ENCODE results near the gene CWH43.
"Not testable (repeated sequence)": the region's sequence is repeated elsewhere in the genome, so short reads cannot be mapped to it uniquely, and the experiment has no call there.

The CWH43 gene

DNA sequence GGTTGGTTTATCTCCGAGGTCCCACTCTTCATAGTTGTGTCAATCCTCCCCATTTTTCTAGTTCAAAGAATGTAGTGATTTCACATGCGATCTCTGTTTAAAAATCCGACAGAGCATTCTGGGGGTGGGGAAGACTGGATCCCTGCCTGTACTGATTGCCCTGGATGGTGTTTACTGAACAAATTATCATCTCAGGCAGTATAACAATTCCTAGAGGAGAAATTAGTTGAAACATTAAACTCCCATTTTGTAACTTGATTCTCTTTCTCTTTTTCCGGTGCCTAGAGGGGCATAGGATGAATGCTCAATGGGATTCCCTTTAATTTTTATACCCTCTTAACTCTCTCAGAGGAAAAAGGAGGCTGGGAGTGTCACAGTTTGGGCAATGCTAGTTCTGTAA is 10.0 kb upstream of the CWH43 start:
- DNase-seq, result no peak

DNA sequence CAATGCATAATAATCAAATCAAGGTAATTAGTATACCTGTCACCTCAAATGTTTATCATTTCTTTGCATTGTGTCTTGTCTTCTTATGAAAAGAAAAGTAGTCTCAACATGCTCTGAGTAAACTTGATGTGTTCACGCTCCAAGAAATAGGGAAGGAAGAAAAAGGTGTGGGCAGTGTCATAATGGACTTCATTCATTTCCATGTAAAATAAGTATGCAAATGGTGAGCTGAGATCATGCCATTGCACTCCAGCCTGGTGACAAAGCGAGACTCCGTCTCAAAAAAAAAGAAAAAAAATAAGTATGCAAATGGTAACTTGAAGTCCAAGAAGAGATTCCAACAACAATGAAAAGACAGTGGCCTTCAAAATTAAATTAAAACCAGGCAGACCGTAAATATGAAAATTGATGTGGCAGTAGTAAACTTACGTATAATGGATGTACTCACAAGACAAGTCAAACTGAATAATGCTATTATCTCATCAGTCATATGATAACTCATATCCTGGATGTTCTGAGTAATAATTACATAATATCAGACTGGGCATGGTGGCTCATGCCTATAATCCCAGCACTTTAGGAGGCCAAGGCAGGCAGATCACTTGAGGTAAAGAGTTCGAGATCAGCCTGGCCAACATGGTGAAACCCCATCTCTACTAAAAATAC is 6.0 kb upstream of the CWH43 start:
- no peak for DNase-seq

DNA sequence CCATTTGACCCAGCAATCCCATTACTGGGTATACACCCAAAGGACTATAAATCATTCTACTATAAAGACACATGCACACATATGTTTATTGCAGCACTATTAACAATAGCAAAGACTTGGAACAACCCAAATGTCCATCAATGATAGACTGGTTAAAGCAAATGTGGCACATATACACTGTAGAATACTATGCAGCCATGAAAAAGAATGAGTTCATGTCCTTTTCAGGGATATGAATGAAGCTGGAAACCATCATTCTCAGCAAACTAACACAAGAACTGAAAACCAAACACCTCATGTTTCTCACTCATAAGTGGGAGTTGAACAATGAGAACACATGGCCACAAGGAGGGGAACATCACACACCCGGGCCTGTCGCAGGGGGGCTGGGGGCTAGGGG is 2.1 kb upstream of the CWH43 start:
- not testable (repeated sequence) for DNase-seq

DNA sequence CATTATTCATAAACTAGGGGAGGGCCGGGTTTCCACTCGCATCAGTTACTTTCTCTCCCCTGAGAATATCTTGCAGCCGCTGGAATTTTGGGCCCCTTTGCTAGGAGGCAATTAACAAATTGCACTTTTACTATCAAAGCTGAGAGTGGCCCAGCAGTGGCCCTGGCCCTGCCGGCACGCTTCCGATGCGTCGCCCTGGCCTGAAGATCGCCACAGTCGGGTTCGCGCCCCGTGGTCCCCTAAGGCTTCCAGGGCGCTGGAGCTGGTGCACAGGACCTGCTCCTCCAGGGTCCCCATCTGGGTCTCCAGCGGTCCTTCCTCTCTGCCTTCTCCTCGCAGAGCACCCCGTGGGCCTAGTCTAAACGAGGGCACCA is 486 bp upstream of the CWH43 start:
- no peak for DNase-seq

DNA sequence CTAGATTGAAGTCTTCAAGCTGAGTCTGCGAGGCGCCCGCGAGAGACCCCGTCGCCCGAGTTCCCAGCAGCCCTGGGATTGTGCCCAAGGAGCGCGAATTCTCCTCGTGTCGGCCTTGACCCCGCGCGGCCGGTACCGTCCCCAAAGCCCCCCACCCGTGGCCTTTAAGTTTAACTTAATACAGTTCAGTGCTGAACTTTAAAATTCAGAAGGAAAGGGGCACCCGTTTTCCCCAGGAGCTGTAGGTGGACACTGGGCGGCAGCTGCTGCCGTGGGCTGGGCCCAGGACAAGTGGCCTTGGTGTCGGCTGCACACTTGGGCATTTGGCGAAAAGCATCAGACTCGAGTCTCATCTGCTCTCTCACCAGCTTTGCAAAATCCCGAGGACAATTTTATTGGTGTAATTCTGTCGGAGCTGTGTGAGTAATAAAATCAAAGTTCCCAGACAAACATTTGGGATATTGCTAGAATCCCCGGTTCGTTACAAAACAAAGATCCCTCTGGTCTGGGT is 634 bp downstream of the CWH43 start:
- no peak for DNase-seq

DNA sequence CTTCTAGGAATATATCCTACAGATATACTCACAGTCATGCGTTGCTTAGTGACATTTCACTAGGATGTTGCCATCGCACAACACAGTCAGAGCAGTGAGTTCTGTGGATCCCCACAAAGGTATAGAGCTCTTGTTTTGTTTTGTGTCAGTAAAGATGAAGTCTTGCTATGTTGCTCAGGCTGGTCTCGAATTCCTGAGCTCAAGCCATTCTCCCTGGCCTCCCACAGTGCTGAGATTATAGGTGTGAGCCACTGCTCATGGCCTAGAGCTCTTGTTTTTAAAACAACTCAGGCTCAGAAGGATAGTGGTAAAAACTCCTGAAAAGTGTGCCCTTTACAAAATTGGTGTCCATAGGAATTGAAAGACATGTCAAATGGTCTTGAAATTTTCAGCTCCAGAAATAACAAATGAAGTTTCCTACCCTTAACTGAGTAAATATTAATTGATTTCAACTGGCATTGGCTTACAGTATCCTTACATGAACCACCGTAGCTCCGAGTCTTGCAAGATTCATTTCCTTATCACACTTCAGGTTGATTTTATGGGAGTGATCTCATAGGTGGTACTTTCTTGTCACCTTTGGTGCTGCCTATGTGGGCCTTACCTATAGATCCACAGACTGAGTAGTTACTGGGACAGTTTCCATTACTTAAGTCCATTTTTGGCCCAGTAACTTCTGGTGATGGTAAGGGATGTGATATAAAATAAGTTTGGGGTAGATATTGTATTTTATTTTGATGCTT is 3.6 kb downstream of the CWH43 start:
- DNase-seq, result no peak

DNA sequence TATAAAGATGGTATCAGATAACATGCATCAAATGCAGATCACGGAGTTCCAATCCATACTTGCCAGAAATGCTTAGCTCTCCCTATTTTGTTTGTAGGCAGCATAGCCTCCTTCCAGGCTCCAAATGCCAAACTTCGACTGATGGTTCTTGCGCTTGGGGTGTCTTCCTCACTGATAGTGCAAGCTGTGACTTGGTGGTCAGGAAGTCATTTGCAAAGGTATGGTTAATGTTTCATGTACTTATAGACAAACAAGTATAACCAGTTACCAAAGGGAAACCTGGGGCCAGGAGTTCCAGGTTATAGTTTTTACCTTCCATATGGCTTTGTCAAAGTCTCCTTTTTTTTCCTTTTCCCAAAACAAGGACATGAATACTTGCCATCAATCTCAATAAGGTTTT is 5.3 kb downstream of the CWH43 start:
- no peak for DNase-seq

DNA sequence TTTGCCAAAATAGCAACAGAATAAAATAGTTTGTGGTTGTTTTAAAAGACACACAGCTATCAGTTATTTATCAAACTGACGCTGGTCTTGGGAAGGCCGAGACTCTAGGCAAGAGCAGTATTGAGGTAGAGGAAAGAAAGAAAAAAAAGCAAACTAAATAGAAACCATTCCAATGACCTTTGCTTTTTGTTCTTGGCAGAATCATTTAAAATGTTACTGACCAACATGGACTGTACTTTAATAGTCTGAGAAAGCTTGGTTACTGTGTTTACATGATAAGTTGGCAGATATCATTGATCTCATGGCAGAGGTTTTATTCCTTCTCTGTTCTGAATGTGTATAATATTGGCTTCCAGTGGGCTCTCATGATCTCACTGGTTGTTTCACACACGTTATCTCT is 11.9 kb downstream of the CWH43 start:
- no peak for DNase-seq

DNA sequence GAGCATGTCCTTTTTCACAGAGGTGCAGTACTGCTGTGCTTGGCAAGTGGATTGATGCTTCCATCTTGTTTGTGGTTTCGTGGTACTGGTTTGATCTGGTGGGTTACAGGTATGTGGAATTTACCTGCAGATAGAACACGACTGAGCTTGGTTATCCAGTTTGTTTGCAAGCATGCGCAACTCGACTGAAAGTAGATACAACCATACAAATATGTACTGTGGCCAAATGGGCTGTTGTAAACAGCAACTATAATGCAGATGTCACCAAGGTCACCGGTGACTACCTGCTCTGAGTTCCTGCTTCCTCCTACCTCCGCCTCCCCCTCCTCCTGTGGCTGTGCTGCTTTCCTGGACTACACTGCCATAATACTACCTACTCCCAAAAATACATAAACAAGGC is 12.4 kb downstream of the CWH43 start:
- DNase-seq, result no peak

DNA sequence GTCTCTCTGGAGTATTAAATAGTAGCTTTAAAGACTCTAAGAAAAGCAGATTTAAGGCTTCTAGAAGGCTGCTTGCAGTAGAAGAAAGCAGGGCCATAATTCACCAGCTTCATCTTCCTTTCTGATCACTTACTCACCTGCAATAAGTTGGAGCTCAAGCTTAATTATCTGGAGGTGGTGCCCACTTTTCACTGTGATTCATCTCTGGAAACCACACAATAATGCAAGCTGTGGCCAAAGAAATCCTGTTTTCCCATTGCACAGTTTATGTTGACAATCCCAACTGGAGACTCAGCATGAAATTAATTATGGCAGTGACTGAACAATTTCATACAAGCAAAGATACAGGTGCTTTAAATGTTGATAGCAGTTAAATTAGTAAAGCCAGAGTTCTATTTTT is 14.7 kb downstream of the CWH43 start:
- DNase-seq, result no peak

DNA sequence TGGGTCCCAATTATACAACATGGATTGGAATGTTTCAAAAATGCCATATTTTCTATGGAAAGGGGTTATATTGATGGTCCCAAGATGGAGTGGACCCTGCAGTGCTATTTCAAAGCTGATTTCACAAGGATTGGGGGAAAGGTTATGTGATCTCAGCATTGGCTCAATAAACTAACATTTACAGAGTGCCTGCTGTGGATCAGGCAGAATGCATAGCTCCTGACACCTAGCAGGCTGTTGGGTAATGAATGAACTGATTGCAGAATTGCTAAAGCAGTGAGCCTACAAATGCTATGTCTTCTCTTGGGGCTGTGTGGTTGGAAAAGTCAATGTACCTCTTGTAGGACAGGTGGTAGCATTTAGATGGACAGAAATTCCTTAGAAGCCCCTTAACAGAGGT is 16.9 kb downstream of the CWH43 start:
- no peak for DNase-seq

DNA sequence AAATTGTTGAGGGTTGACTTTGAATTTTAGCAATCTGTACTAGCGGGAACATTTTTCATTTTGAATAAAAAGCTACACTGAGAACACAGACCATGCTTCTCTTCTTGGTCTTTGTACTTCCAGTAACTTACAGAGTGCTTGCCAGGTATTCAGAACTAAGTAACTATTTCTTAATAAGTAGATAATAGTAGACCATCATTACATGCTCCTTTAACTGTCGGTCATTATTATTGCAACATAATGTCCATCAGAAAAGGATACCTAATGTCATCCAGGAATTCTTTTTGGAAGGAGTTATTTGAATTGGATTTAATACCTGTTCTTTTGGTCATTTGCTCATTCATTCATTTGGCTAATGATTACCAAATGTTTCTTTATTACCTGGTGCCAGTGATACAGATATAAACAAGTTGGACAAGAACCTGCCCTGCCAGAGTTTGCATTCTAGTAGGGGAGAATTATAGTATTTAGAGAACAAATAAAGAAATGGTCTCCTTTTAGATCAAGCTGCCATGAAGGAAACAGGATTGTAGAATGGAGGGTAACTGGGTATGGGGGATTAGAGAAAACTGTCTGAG is 32.7 kb downstream of the CWH43 start:
- no peak for DNase-seq

DNA sequence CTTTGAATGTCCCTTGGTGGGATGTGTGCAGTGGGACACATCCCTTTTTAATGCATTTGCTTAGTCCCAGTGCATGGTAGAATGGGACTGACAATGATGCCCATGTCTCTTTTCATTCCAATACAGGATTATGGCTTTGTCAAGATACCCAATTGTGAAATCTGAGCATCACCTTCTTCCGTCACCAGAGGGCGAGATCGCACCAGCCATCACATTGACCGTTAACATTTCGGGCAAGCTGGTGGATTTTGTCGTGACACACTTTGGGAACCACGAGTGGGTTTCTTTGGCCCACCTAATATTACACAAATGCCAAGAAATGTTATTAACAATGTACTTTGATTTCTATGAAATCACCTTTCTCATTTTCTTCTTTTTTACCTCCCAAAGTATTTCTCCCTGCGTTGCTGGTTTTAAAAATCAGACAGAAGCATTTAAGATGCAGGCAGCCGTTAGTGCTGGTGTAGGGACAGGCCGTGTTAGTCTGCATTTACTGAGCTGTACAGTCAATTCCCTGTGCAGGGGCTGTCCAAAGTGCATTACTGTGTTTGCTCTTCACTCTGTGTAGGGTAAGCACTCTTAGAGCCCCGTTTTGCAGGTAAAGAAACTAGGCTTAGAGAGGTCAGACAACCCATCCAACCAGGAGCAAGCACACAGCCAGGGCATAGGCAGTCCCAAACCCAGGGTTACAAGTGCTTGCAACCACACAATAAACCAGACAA is 46.5 kb downstream of the CWH43 start:
- DNase-seq, result no peak

DNA sequence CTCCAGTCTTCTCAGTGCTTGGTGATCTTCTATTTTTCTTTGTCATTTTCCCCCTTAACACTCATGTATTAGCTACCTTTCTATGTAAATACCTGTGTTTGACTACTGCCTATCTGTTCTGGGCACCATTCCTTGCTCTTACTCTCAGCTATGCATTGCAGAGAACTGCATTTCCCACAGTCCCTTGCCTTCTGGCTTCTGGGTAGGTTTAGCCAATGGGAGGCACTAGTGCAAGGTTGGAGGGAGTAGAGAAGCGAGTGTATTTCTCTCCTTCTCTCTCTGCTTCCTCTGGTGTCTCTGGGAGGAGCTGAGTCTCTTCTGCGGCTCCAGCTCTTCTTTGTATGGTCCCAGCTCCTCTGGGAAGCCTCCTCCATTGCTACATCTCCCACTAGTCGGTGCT is 50.5 kb downstream of the CWH43 start:
- DNase-seq, result no peak

DNA sequence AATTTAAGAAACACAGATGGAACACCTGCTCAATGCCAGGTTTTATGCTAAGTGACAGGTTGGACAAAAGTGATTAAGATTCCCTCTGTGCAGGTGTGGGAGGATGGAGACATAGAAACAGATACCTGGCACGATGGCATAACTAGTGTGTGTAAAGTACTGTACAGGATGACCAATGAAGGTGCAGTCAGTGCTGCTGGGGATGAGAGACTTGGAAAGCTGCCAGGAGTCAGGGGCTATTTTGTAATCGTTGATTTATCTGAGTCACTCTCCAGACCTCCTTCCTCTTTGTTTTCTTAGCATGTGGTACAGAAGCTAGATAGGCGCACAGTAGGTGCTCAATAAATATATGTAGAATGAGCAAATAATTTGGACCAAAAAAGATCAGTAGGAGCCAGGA is 58.2 kb downstream of the CWH43 start:
- no peak for DNase-seq

DNA sequence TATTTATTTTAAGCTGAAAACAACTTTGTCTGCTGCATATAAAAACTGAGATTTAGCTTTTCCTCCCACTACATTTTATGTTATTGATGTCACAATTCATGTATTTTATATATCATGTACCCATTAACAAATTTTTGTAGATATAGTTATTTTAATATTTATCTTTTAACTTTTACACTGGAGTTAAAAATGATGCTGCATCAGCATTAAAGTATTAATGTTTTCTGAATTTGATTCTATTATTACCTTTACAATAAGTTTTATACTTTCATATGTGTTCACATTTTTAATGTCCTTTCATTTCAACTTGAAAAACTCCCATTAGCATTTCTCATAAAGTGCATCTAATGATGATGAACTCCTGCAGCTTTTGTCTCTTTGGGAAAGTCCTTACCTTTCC is 72.2 kb downstream of the CWH43 start:
- DNase-seq, result no peak

DNA sequence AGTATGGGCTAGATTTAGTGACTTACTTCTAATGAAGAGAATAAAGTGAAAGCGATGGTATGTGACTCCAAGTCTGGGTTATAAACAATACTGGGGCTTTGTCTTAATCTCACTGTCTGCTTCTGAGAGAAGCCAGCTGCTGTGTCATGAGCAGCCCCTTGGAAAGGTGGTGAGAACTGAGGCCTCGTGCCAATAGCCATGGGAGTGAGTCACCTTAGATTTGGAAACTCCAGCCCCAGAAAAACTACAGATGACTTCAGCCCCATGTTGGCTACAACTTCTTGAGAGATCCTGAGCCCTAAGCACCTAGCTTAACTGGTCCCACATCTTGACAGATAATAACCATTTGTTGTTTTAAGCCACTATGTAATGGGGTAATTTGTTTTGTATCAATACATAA is 77.6 kb downstream of the CWH43 start:
- no peak for DNase-seq

DNA sequence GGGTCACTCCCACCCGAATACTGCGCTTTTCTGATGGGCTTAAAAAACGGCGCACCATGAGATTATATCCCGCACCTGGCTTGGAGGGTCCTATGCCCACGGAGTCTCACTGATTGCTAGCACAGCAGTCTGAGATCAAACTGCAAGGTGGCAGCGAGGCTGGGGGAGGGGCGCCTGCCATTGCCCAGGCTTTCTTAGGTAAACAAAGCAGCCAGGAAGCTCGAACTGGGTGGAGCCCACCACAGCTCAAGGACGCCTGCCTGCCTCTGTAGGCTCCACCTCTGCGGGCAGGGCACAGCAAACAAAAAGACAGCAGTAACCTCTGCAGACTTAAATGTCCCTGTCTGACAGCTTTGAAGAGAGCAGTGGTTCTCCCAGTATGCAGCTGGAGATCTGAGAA is 86.1 kb downstream of the CWH43 start:
- not testable (repeated sequence) for DNase-seq

DNA sequence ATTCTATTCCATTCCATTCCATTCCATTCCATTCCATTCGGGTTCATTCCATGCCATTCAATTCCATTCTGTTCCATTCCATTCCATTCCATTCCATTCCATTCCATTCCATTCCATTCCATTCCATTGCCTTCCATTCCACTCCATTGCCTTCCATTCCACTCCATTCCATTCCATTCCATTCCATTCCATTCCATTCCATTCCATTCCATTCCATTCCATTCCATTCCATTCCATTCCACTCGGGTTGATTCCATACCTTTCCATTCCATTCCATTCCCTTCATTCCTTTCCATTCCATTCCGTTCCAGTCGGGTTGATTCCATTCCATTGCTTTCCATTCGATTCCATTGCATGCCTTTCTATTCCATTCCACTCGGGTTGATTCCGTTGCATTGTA is 105.8 kb downstream of the CWH43 start:
- DNase-seq, result not testable (repeated sequence)

DNA sequence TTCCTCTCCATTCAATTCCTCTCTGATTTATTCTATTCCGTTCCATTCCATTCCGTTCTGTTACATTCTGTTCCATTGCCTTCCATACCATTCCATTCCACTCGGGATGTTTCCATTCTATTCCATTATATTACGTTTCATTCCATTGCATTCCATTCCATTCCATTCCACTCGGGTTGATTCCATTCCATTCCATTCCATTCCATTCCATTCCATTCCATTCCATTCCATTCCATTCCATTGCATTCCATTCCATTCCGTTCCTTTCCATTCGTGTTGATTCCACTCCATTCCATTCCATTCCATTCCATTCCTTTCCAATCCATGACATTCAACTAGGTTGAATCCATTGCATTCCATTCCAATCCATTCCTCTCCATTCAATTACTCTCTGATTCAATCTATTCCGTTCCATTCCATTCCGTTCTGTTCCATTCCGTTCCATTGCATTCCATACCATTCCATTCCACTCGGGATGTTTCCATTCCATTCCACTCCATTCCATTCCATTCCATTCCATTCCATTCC is 106.6 kb downstream of the CWH43 start:
- not testable (repeated sequence) for DNase-seq

DNA sequence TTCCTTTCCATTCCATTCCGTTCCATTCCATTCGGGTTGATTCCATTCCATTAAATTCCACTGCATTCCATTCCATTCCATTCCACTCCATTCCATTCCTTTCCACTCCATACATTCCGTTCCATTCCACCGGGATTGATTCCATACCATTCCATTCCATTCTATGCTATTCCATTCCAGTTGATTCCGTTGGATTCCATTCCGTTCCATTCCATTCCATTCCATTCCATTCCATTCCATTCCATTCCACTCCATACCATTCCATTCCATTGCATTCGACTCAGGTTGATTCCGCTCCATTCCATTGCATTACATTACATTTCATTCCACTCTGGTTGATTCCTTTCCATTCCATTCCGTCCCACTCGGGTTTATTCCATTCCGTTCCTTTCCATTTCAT is 110.1 kb downstream of the CWH43 start:
- peak; percentile 12 for DNase-seq

DNA sequence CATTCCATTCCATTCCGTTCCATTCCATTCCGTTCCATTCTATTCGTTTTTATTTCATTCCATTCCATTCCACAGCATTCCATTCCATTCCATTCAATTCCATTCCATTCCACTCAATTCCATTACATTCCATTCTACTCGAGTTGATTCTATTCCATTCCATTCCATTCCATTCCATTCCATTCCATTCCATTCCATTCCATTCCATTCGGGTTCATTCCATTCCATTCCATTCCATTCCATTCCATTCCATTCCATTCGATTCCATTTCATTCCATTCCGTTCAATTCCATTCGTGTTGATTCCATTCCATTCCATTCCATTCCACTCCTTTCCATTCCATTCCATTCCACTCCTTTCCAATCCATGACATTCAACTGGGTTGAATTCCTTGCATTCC is 110.6 kb downstream of the CWH43 start:
- DNase-seq, result not testable (repeated sequence)

DNA sequence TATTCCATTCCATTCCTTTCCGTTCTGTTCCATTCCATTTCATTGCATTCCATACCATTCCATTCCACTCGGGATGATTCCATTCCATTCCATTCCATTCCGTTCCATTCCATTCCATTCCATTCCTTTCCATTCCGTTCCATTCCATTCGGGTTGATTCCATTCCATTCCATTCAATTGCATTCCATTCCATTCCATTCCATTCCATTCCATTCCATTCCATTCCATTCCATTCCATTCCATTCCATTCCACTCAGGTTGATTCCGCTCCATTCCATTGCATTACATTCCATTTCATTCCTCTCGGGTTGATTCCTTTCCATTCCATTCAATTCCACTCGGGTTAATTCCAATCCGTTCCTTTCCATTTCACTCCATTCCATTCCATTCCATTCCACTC is 111.0 kb downstream of the CWH43 start:
- not testable (repeated sequence) for DNase-seq

Data from fibroblast of skin of abdomen (primary cell).